Measurements from ENCODE around the gene MRPS17. TPM values are rescaled to one million over a fixed set of nuclear protein-coding genes. Genes with fewer than 3 reads are reported as not detected.
A peak's percentile ranks its signal among the peaks of the same experiment; 100 is the strongest.

Gene MRPS17
- total RNA-seq, 2 experiments from 2014 or later: 16.6 to 26.8 TPM

DNA sequence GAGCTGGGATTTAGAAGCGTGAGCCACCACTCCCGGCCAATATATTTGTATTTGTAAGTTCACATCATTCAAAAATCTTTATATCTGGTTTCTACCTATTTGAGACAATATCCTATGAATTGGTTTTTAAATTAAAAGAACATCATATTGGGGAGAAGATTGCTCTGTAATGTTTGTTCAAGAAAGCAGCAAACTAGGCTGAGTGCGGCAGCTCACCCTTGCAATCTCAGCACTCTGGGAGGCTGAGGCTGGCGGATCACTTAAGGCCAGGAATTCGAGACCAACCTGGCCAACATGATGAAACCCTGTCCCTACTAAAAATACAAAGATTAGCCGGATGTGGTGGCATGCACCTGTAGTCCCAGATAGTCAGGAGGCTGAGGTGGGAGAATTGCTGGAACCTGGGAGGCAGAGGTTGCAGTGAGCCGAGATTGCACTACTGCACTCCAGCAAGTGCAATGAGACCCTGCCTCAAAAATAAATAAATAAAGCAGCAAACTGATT is 22.1 kb downstream of the MRPS17 start:
- ChIA-PET POLR2A (no interaction called here), CTCF (no interaction called here)
- intact Hi-C loops (cut with DNase I, micrococcal nuclease): no loop called here
- DNase-seq (no peak), ATAC-seq (no peak)
- no peak overlapping the region for H3K27ac Mint-ChIP-seq
- H3K9me3 Mint-ChIP-seq (ENCODE audit: low read depth): no peaks in the 10 kb centered on the region
- H3K4me3 Mint-ChIP-seq: no peak overlapping the region
- H3K36me3 Mint-ChIP-seq (ENCODE audit: low read depth): peaks cover 12% of the 10 kb centered on the region
- H3K27me3 Mint-ChIP-seq: no peaks in the 10 kb centered on the region
- H3K4me1 Mint-ChIP-seq: peaks cover 17% of the 10 kb centered on the region

- CTCF ChIA-PET: no interaction called here
- ATAC-seq: no peak
These were observed 24.4 kb downstream of the MRPS17 start for GRCh38 chr7:55975988-55976633.

GRCh38 chr7:55977831-55978230 is 26.2 kb downstream of the MRPS17 start:
- POLR2A ChIA-PET: no interaction called here

More at GRCh38 chr7:55975988-55976633, 24.4 kb downstream of the MRPS17 start:
- Mint-ChIP-seq H3K4me3 (no peak overlapping the region), H3K36me3 (ENCODE audit: low read depth) (peaks cover 20% of the 10 kb centered on the region), H3K4me1 (peaks cover 4% of the 10 kb centered on the region), H3K9me3 (ENCODE audit: low read depth) (no peaks in the 10 kb centered on the region), H3K27me3 (no peaks in the 10 kb centered on the region), H3K27ac (peak overlapping the region; percentile 1)
- POLR2A ChIA-PET: no interaction called here
- no peak for DNase-seq
- intact Hi-C loops (cut with DNase I, micrococcal nuclease): no loop called here

DNA sequence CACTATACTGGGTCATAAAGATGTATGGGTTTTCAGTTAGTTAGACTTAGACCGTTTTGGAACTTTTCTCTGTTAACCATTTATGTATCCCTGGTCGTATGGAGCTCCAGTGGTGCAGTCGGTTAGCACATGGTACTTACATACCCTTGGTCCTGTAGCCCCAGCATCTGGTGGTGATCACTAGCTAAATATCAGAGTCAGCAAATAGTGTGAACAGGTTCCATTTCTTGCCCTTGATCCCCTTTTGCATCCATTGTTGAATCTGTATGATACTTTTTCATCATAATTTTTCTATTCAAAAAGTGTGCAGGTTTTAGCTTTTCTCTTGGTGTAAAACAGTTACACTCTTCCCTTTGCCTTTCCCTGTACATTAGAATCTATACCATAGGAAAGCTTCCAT is 28.6 kb downstream of the MRPS17 start:
- DNase-seq: no peak
- H3K36me3 Mint-ChIP-seq (ENCODE audit: low read depth): peaks cover 29% of the 10 kb centered on the region
- peaks cover 2% of the 10 kb centered on the region for H3K4me1 Mint-ChIP-seq
- H3K9me3 Mint-ChIP-seq (ENCODE audit: low read depth): no peaks in the 10 kb centered on the region
- ChIA-PET CTCF (interaction anchor here (0.6 to 1.4 kb wide), 5 partner anchors 19 to 95 kb away, joined by 3 to 4 read pairs (median 3); no protein-coding TSS in a partner anchor), POLR2A (no interaction called here)
- H3K27ac Mint-ChIP-seq: no peak overlapping the region
- no peaks in the 10 kb centered on the region for H3K27me3 Mint-ChIP-seq
- intact Hi-C loops (cut with DNase I, micrococcal nuclease): no loop called here
- no peak for ATAC-seq
- H3K4me3 Mint-ChIP-seq: no peak overlapping the region

More at GRCh38 chr7:55977831-55978230, 26.2 kb downstream of the MRPS17 start:
- CTCF ChIA-PET: interaction anchor here (0.8 kb wide), 1 partner anchor 16 kb away, joined by 4 read pairs; no protein-coding TSS in a partner anchor
- Mint-ChIP-seq H3K27ac (no peak overlapping the region), H3K27me3 (no peaks in the 10 kb centered on the region), H3K36me3 (ENCODE audit: low read depth) (peaks cover 25% of the 10 kb centered on the region), H3K4me1 (peaks cover 2% of the 10 kb centered on the region), H3K9me3 (ENCODE audit: low read depth) (no peaks in the 10 kb centered on the region), H3K4me3 (no peak overlapping the region)
- intact Hi-C loops (cut with DNase I, micrococcal nuclease): no loop called here
- DNase-seq (no peak), ATAC-seq (no peak)

GRCh38 chr7:55983537-55983936 is 31.9 kb downstream of the MRPS17 start:
- DNase-seq (no peak), ATAC-seq (no peak)
- POLR2A ChIA-PET: no interaction called here
- intact Hi-C loops (cut with DNase I, micrococcal nuclease): no loop called here
- CTCF ChIA-PET: interaction anchor here (0.8 kb wide), 1 partner anchor 295 kb away, joined by 3 read pairs; no protein-coding TSS in a partner anchor
- Mint-ChIP-seq H3K27me3 (no peaks in the 10 kb centered on the region), H3K27ac (no peak overlapping the region), H3K4me1 (no peaks in the 10 kb centered on the region), H3K36me3 (ENCODE audit: low read depth) (peaks cover 35% of the 10 kb centered on the region), H3K4me3 (no peak overlapping the region), H3K9me3 (ENCODE audit: low read depth) (no peaks in the 10 kb centered on the region)

DNA sequence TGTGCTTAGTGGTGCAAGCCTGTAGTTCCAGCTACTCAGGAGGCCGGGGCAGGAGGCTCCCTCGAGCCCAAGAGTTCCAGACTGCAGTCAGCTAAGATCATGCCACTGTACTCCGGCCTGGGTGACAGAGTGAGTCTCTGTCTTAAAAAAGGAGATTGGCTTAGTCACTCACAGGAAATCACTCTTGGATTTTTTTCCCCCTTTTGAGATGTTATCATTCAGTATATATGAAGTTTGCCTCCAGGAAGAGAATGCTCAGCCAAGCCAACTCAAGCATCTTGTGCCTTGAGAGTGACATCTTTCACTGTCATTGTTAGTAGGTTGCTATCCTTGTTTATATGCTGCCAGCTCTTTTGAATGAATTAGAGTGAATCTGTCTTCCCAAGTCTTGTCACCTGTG is 40.7 kb downstream of the MRPS17 start:
- ATAC-seq (no peak), DNase-seq (no peak)
- Mint-ChIP-seq H3K9me3 (ENCODE audit: low read depth) (no peaks in the 10 kb centered on the region), H3K27ac (peak overlapping the region; percentile 61), H3K4me1 (no peaks in the 10 kb centered on the region), H3K4me3 (no peak overlapping the region), H3K27me3 (no peaks in the 10 kb centered on the region), H3K36me3 (ENCODE audit: low read depth) (peaks cover 29% of the 10 kb centered on the region)
- ChIA-PET CTCF (no interaction called here), POLR2A (no interaction called here)
- intact Hi-C loops (cut with DNase I, micrococcal nuclease): no loop called here

DNA sequence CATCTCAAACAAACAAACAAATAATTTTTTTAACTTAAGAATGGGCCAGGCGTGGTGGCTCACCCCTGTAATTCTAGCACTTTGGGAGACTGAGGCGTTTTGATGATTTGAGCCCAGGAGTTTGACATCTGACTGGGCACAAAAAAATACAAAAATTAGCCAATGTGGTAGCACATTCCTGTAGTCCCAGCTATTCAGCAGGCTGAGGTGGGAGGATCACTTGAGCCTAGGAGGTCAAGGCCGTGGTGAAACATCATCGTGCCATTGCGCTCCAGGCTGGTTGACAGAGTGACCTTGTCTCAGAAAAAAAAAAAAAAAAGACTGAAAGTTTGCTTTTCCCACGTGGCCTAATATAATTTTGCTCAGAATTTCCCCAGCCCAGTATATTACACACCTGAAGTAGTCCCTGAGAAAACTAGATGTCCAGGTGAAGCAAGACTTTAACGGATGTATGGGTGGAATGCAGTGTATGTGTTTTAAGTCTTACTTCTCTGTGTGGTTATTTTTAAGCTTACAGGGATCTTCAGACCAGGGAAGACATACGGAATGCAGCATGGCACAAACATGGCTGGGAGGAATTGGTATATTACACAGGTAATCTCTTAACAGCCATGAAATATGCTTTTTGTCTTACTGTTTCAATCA is 45.3 kb downstream of the MRPS17 start:
- intact Hi-C loops (cut with DNase I, micrococcal nuclease): no loop called here
- Mint-ChIP-seq H3K27me3 (no peaks in the 10 kb centered on the region), H3K9me3 (ENCODE audit: low read depth) (no peaks in the 10 kb centered on the region), H3K4me3 (no peak overlapping the region), H3K27ac (no peak overlapping the region), H3K4me1 (peaks cover 18% of the 10 kb centered on the region), H3K36me3 (ENCODE audit: low read depth) (peaks cover 27% of the 10 kb centered on the region)
- POLR2A ChIA-PET: no interaction called here
- DNase-seq (no peak), ATAC-seq (no peak)
- CTCF ChIA-PET: no interaction called here

DNA sequence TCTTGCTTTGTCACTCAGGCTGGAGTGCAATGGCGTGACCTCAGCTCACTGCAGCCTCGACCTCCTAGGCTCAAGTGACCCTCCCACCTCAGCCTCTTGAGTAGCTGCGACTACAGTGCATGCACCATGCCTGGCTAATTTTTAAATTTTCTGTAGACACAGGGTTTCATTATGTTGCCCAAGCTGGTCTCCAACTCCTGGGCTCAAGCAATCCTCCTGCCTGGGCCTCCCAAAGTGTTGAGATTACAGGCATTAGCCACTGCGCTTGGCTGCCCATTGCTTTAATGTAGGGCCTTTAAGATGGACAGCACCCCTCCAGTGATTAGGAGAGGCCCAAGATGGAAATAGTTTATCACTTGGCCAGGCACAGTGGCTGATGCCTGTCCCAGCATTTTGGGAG is 52.1 kb downstream of the MRPS17 start:
- Mint-ChIP-seq H3K36me3 (ENCODE audit: low read depth) (peaks cover 10% of the 10 kb centered on the region), H3K4me3 (no peak overlapping the region), H3K4me1 (peaks cover 16% of the 10 kb centered on the region), H3K27ac (no peak overlapping the region), H3K9me3 (ENCODE audit: low read depth) (no peaks in the 10 kb centered on the region), H3K27me3 (no peaks in the 10 kb centered on the region)
- intact Hi-C loops (cut with DNase I, micrococcal nuclease): no loop called here
- ATAC-seq: no peak
- CTCF ChIA-PET: interaction anchor here (0.6 to 5.2 kb wide), 2 partner anchors 69 to 141 kb away, joined by 3 to 41 read pairs; no protein-coding TSS in a partner anchor
- POLR2A ChIA-PET: no interaction called here
- DNase-seq: no peak

Other genes starting within 250 kb of the MRPS17 start
- not detected for gene SEPTIN14, start 89.1 kb upstream of the MRPS17 start, total RNA-seq
- 1 to 10 TPM; 1.2 to 2.2 TPM for gene ZNF713, start 64.4 kb upstream of the MRPS17 start, total RNA-seq
- gene NIPSNAP2, start 12.7 kb downstream of the MRPS17 start, total RNA-seq: 10 to 100 TPM; 60.5 to 69.8 TPM
- 10 to 100 TPM; 24.4 to 30.3 TPM for gene PSPH, start 99.6 kb downstream of the MRPS17 start, total RNA-seq
- gene CCT6A, start 99.9 kb downstream of the MRPS17 start, total RNA-seq: 100 to 1,000 TPM; 182 to 237 TPM
- 100 to 1,000 TPM; 117 to 128 TPM for gene SUMF2, start 112.4 kb downstream of the MRPS17 start, total RNA-seq
- gene PHKG1, start 141.1 kb downstream of the MRPS17 start, total RNA-seq: 1 to 10 TPM; 1.2 to 1.6 TPM
- 100 to 1,000 TPM; 537 to 693 TPM for gene CHCHD2, start 154.6 kb downstream of the MRPS17 start, total RNA-seq
- gene NUPR2, start 164.5 kb downstream of the MRPS17 start, total RNA-seq: not detected